H9 (cell line): ENCODE data around the gene LRRC61. TPM values are rescaled to one million over a fixed set of nuclear protein-coding genes. Genes with fewer than 3 reads are reported as not detected.
A peak's percentile ranks its signal among the peaks of the same experiment; 100 is the strongest.

Experiments used
- DNase-seq: peaks from one replicate; pipeline ENCODE4 v3.0.0-alpha.2; 2017
- H2AFZ ChIP-seq: one replicate; pipeline ENCODE4 v1.6.1; 2013; ENCODE audit warnings: mild to moderate bottlenecking, low read length, control low read depth, moderate library complexity
- H2AK5ac ChIP-seq: 2 replicates; pipeline ENCODE4 v1.6.1; 2013; ENCODE audit warnings: low read length, control low read depth, mixed read lengths; ENCODE audit not compliant: insufficient read length
- H2BK120ac ChIP-seq: one replicate; pipeline ENCODE4 v1.6.1; 2013; ENCODE audit warnings: low read depth, mild to moderate bottlenecking, low read length, control low read depth, inconsistent platforms; ENCODE audit not compliant: poor library complexity, severe bottlenecking
- H2BK12ac ChIP-seq: 2 replicates; pipeline ENCODE4 v1.6.1; 2013; ENCODE audit warnings: low read length, control low read depth, mixed read lengths, low read depth; ENCODE audit not compliant: insufficient read length
- H2BK15ac ChIP-seq: 2 replicates; pipeline ENCODE4 v1.6.1; 2013; ENCODE audit warnings: low read depth, low read length, control low read depth
- H2BK20ac ChIP-seq: one replicate; pipeline ENCODE4 v1.6.1; 2013; ENCODE audit warnings: low read depth, mild to moderate bottlenecking, low read length, control low read depth, inconsistent platforms; ENCODE audit not compliant: poor library complexity, severe bottlenecking
- H2BK5ac ChIP-seq: 2 replicates; pipeline ENCODE4 v1.6.1; 2013; ENCODE audit warnings: low read length, control low read depth, mixed read lengths; ENCODE audit not compliant: insufficient read length
- H3K14ac ChIP-seq: 2 replicates; pipeline ENCODE4 v1.6.1; 2013; ENCODE audit warnings: low read length, control low read depth; ENCODE audit not compliant: insufficient read depth
- H3K18ac ChIP-seq: 2 replicates; pipeline ENCODE4 v1.6.1; 2013; ENCODE audit warnings: low read depth, mild to moderate bottlenecking, mixed read lengths, low read length, control low read depth; ENCODE audit not compliant: insufficient read length
- H3K23ac ChIP-seq: 2 replicates; pipeline ENCODE4 v1.6.1; 2013; ENCODE audit warnings: low read length, control low read depth, mixed read lengths, low read depth; ENCODE audit not compliant: insufficient read length
- H3K23me2 ChIP-seq: 2 replicates; pipeline ENCODE4 v1.6.1; 2013; ENCODE audit warnings: low read depth, mild to moderate bottlenecking, mixed read lengths, low read length, control low read depth; ENCODE audit not compliant: insufficient read length, poor library complexity, severe bottlenecking
- H3K27ac ChIP-seq: 2 replicates; pipeline ENCODE4 v1.5.1; 2013; ENCODE audit warnings: low read length, control low read depth, mixed read lengths, low read depth; ENCODE audit not compliant: insufficient read length
- H3K27me3 ChIP-seq: 2 replicates; pipeline ENCODE4 v1.6.1; 2013; ENCODE audit warnings: low read length, control low read depth, inconsistent platforms; ENCODE audit not compliant: insufficient read depth
- H3K4ac ChIP-seq: 2 replicates; pipeline ENCODE4 v1.6.1; 2013; ENCODE audit warnings: low read depth, mild to moderate bottlenecking, control low read depth, inconsistent platforms, low read length, moderate library complexity
- H3K4me1 ChIP-seq: 2 replicates; pipeline ENCODE4 v1.6.1; 2013; ENCODE audit warnings: low read length, control low read depth, inconsistent platforms; ENCODE audit not compliant: insufficient read depth
- H3K4me2 ChIP-seq: 2 replicates; pipeline ENCODE4 v1.6.1; 2013; ENCODE audit warnings: low read length, control low read depth, mixed read lengths; ENCODE audit not compliant: insufficient read length, insufficient read depth
- H3K56ac ChIP-seq: 2 replicates; pipeline ENCODE4 v1.6.1; 2013; ENCODE audit warnings: low read depth, mild to moderate bottlenecking, mixed read lengths, low read length, control low read depth; ENCODE audit not compliant: insufficient read length
- H3K79me1 ChIP-seq: 2 replicates; pipeline ENCODE4 v1.6.1; 2013; ENCODE audit warnings: low read depth, mild to moderate bottlenecking, moderate library complexity, low read length, control low read depth, inconsistent platforms; ENCODE audit not compliant: insufficient read depth, poor library complexity, severe bottlenecking
- H3K79me2 ChIP-seq: 2 replicates; pipeline ENCODE4 v1.6.1; 2013; ENCODE audit warnings: low read length, control low read depth, inconsistent platforms; ENCODE audit not compliant: insufficient read depth
- H3K9ac ChIP-seq: 2 replicates; pipeline ENCODE4 v1.6.1; 2013; ENCODE audit warnings: low read length, control low read depth, mixed read lengths; ENCODE audit not compliant: insufficient read length; ENCODE audit errors: extremely low read depth
- H3K9me3 ChIP-seq: one replicate; pipeline ENCODE4 v1.6.1; 2013; ENCODE audit warnings: low read depth, low read length, inconsistent platforms; ENCODE audit not compliant: control insufficient read depth
- H3T11ph ChIP-seq: one replicate; pipeline ENCODE4 v1.6.1; 2013; ENCODE audit warnings: mild to moderate bottlenecking, low read length, control low read depth, inconsistent platforms
- H4K20me1 ChIP-seq: one replicate; pipeline ENCODE4 v1.6.1; 2013; ENCODE audit not compliant: control insufficient read depth, insufficient read length, insufficient read depth
- H4K5ac ChIP-seq: 2 replicates; pipeline ENCODE4 v1.6.1; 2013; ENCODE audit warnings: low read depth, mild to moderate bottlenecking, mixed read lengths, low read length, control low read depth; ENCODE audit not compliant: insufficient read length
- H4K8ac ChIP-seq: replicated peaks from 2 replicates; pipeline ENCODE4 v1.6.1; 2013; ENCODE audit warnings: low read length, control low read depth, mixed read lengths, low read depth; ENCODE audit not compliant: insufficient read length
- H4K91ac ChIP-seq: 2 replicates; pipeline ENCODE4 v1.6.1; 2013; ENCODE audit warnings: low read depth, mild to moderate bottlenecking, moderate library complexity, mixed read lengths, low read length, control low read depth; ENCODE audit not compliant: insufficient read length
- H3K27ac Mint-ChIP-seq, 3 experiments: 2 replicates in 2 of 3; 3 replicates in 1 of 3; pipeline ENCODE4 v1.8.0; 2020 to 2021; ENCODE audit warnings: mixed read lengths in 3 of 3, mild to moderate bottlenecking in 1 of 3, moderate library complexity in 1 of 3
- H3K27me3 Mint-ChIP-seq: 2 replicates; pipeline ENCODE4 v1.8.0; 2021; ENCODE audit warnings: low read depth, mild to moderate bottlenecking, moderate library complexity, mixed read lengths
- H3K36me3 Mint-ChIP-seq, 3 experiments: 2 replicates in 2 of 3; 3 replicates in 1 of 3; pipeline ENCODE4 v1.8.0; 2020 to 2021; ENCODE audit warnings: low read depth in 3 of 3, mixed read lengths in 3 of 3; ENCODE audit not compliant: insufficient read depth in 1 of 3
- H3K4me1 Mint-ChIP-seq, 2 experiments: 2 replicates each; pipeline ENCODE4 v1.8.0; 2020; ENCODE audit warnings: mixed read lengths in 2 of 2
- H3K4me3 Mint-ChIP-seq, 2 experiments: 2 replicates in 1 of 2; 3 replicates in 1 of 2; pipeline ENCODE4 v1.8.0; 2020 to 2021; ENCODE audit warnings: mild to moderate bottlenecking in 2 of 2, mixed read lengths in 2 of 2, moderate library complexity in 1 of 2
- H3K9me3 Mint-ChIP-seq, 2 experiments: 2 replicates in 1 of 2; 3 replicates in 1 of 2; pipeline ENCODE4 v1.8.0; 2020; ENCODE audit warnings: mild to moderate bottlenecking in 2 of 2, mixed read lengths in 2 of 2, moderate library complexity in 1 of 2
- WGBS: extraction: QIAGEN DNeasy Blood & Tissue Kit; methylation state at CpG from one replicate; pipeline ENCODE4 v1.1.7; 2013; ENCODE audit warnings: missing lambda C conversion rate, low lambda C conversion rate, mixed read lengths; ENCODE audit not compliant: insufficient read length; ENCODE audit errors: extremely low coverage; 5-methylcytosine and 5-hydroxymethylcytosine counted together
- total RNA-seq: library from RNA; stranded (reverse); gene quantifications from 2 replicates; pipeline ENCODE4 v1.2.1, GENCODE V29; 2021
- TF ChIP-seq, protein P1 (sequence below): fragments of 200-600 bp; sonication (generic); conservative IDR thresholded peaks from 3 replicates; pipeline ENCODE4 v1.8.0; 2021; ENCODE audit warnings: antibody characterized with exemption, mild to moderate bottlenecking

The LRRC61 gene
- total RNA-seq, 1 experiment from 2014 or later: 24.4 TPM

DNA sequence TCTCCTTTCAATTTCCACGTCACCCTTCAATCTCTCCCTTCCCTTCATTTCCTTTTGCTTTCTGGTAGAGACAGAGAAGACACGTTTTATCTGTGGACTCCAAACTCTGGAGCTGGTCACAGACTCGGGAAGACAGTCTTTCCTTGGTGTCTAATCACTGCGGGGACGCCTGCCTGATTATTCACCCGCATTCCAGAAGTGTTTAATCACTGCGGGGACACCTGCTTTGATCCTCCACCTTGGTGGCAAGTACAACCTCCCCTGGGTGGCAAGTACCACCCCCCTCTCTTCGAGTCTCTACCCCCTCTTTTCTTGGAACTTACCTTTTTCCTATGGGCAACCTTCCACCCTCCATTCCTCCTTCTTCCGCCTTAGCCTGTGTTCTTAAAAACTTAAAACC lies 15.3 kb upstream of the LRRC61 start:
- 100% methylated on average over 1 of the region's 9 CpGs for WGBS
- H2BK12ac ChIP-seq: no peak overlapping the region
- H3K4ac ChIP-seq: no peak overlapping the region
- H3K27me3 ChIP-seq: peaks cover 12% of the 10 kb centered on the region; the same call in 1 of the 2 replicates
- no peak overlapping the region for H2BK20ac ChIP-seq
- no peaks in the 10 kb centered on the region for H3K79me2 ChIP-seq
- H2BK120ac ChIP-seq: no peak overlapping the region
- H3K27ac ChIP-seq: no peak overlapping the region
- Mint-ChIP-seq H3K27ac (no peak overlapping the region), H3K4me3 (no peak overlapping the region; a peak in 1 of 5 replicates), H3K9me3 (peaks cover 18 to 19% of the 10 kb centered on the region in 2 experiments), H3K27me3 (peaks cover 12% of the 10 kb centered on the region), H3K4me1 (peaks cover 5 to 8% of the 10 kb centered on the region in 2 experiments), H3K36me3 (peaks cover 0 to 14% (median 14%) of the 10 kb centered on the region in 3 experiments; a peak in 5 of 7 replicates)
- no peak overlapping the region for H3K4me2 ChIP-seq
- no peaks in the 10 kb centered on the region for H4K20me1 ChIP-seq
- H3K18ac ChIP-seq: no peak overlapping the region
- H4K8ac ChIP-seq: no peak overlapping the region
- TF ChIP-seq, protein P1, sequence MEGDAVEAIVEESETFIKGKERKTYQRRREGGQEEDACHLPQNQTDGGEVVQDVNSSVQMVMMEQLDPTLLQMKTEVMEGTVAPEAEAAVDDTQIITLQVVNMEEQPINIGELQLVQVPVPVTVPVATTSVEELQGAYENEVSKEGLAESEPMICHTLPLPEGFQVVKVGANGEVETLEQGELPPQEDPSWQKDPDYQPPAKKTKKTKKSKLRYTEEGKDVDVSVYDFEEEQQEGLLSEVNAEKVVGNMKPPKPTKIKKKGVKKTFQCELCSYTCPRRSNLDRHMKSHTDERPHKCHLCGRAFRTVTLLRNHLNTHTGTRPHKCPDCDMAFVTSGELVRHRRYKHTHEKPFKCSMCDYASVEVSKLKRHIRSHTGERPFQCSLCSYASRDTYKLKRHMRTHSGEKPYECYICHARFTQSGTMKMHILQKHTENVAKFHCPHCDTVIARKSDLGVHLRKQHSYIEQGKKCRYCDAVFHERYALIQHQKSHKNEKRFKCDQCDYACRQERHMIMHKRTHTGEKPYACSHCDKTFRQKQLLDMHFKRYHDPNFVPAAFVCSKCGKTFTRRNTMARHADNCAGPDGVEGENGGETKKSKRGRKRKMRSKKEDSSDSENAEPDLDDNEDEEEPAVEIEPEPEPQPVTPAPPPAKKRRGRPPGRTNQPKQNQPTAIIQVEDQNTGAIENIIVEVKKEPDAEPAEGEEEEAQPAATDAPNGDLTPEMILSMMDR: no peak
- no peak overlapping the region for H2BK5ac ChIP-seq
- H2AFZ ChIP-seq: no peak overlapping the region
- H3K4me1 ChIP-seq: peaks cover 8% of the 10 kb centered on the region; the same call in 1 of the 2 replicates
- no peak overlapping the region for H4K5ac ChIP-seq
- no peaks in the 10 kb centered on the region for H3K23me2 ChIP-seq
- no peaks in the 10 kb centered on the region for H3K79me1 ChIP-seq
- H3T11ph ChIP-seq: no peak overlapping the region
- no peak overlapping the region for H2AK5ac ChIP-seq
- no peak overlapping the region for H3K23ac ChIP-seq
- peak; percentile 12 for DNase-seq
- H4K91ac ChIP-seq: no peak overlapping the region
- H3K9me3 ChIP-seq: no peaks in the 10 kb centered on the region
- no peak overlapping the region for H3K14ac ChIP-seq
- no peak overlapping the region for H3K9ac ChIP-seq
- H3K56ac ChIP-seq: no peak overlapping the region
- H2BK15ac ChIP-seq: no peak overlapping the region
